K562 (cell line): ENCODE measurements around the gene KCNK6. TPM values are rescaled to one million over a fixed set of nuclear protein-coding genes. Genes with fewer than 3 reads are reported as not detected.

Experiments used
- BRF1 ChIP-seq: IDR thresholded peaks from 3 replicates; pipeline ENCODE4 v1.6.1; 2011; ENCODE audit warnings: borderline replicate concordance, mild to moderate bottlenecking; ENCODE audit not compliant: insufficient read length; ENCODE audit errors: extremely low read depth
- EZH2 ChIP-seq: IDR thresholded peaks from 2 replicates; pipeline ENCODE4 v1.6.1; 2012; ENCODE audit warnings: low read depth, mild to moderate bottlenecking, inconsistent platforms, low read length, borderline replicate concordance
- FOXA1 ChIP-seq: fragments of 450-650 bp; IDR thresholded peaks from 2 replicates; pipeline ENCODE4 v1.6.1; 2016; ENCODE audit warnings: mild to moderate bottlenecking, borderline replicate concordance
- FOXA3 ChIP-seq, 2 experiments: fragments of 450-650 bp in 1 of 2; sonication (generic) in 1 of 2; formaldehyde crosslinking; IDR thresholded peaks in 1 of 2; conservative IDR thresholded peaks in 1 of 2; 2 replicates each; pipeline versions ENCODE4 v1.4.0 to v1.8.0; 2020 to 2022; ENCODE audit warnings: mild to moderate bottlenecking in 2 of 2, missing genetic modification reagents in 1 of 2
- GABPA ChIP-seq: fragments of 200-800 bp; sonication (Bioruptor generic); conservative IDR thresholded peaks from 2 replicates; pipeline ENCODE4 v1.6.1; 2016; ENCODE audit warnings: low read depth, missing genetic modification characterization, missing compliant biosample characterization
- HLTF ChIP-seq: fragments of 450-650 bp; IDR thresholded peaks from 2 replicates; pipeline ENCODE4 v1.6.1; 2016
- ILK ChIP-seq: fragments of 450-650 bp; IDR thresholded peaks from 2 replicates; pipeline ENCODE4 v1.6.1; 2016; ENCODE audit warnings: missing genetic modification characterization, low read depth, mild to moderate bottlenecking, missing compliant biosample characterization, moderate library complexity, borderline replicate concordance
- JUN ChIP-seq, 2 experiments: sonication (generic) in 1 of 2; formaldehyde crosslinking in 1 of 2; IDR thresholded peaks; 2 replicates each; pipeline versions ENCODE4 v1.6.1 to v1.8.0; 2012 to 2022; ENCODE audit warnings: borderline replicate concordance in 2 of 2, mild to moderate bottlenecking in 2 of 2, improper control_type of control experiment in 1 of 2, low read depth in 1 of 2, low read length in 1 of 2, missing genetic modification reagents in 1 of 2
- KDM5B ChIP-seq: fragments of 200-600 bp; sonication (generic); IDR thresholded peaks from 2 replicates; pipeline ENCODE4 v1.6.1; 2012; ENCODE audit warnings: low read depth, mild to moderate bottlenecking, moderate library complexity, low read length, control low read depth, inconsistent platforms; ENCODE audit not compliant: insufficient replicate concordance
- PHF20 ChIP-seq: fragments of 450-650 bp; IDR thresholded peaks from 2 replicates; pipeline ENCODE4 v1.6.1; 2018; ENCODE audit not compliant: partially characterized antibody
- SETDB1 ChIP-seq: IDR thresholded peaks from one replicate; pipeline ENCODE4 v1.6.1; 2012; ENCODE audit warnings: low read length, control low read depth, inconsistent platforms
- SNIP1 ChIP-seq: fragments of 450-650 bp; IDR thresholded peaks from 2 replicates; pipeline ENCODE4 v1.7.1; 2017; ENCODE audit warnings: low read depth, mild to moderate bottlenecking
- TARDBP ChIP-seq: fragments of 450-650 bp; IDR thresholded peaks from 2 replicates; pipeline ENCODE4 v1.6.1; 2016
- ZFX ChIP-seq: sonication (generic); formaldehyde crosslinking; IDR thresholded peaks from 2 replicates; pipeline ENCODE4 v1.8.0; 2022; ENCODE audit warnings: mild to moderate bottlenecking, missing genetic modification reagents, moderate library complexity
- ZNF274 ChIP-seq: IDR thresholded peaks from 2 replicates; pipeline ENCODE4 v1.6.1; 2011; ENCODE audit warnings: low read depth, mild to moderate bottlenecking, low read length, moderate library complexity, borderline replicate concordance
- ZNF696 ChIP-seq: fragments of 250-450 bp; sonication (Bioruptor Pico); conservative IDR thresholded peaks from 2 replicates; pipeline ENCODE4 v1.4.0; 2020; ENCODE audit warnings: mild to moderate bottlenecking, moderate library complexity
- polyA plus RNA-seq, 8 experiments: library from polyadenylated mRNA; depleted of rRNA in 4 of 8; stranded (reverse) in 5 of 8; unstranded in 3 of 8; fragments of >200 nt; fragmentation: Nextera tagmentation in 2 of 8; fragmentation: Illumina TruSeq in 1 of 8; extraction: Ambion mirVana in 2 of 8; extraction: Trizol in 1 of 8; gene quantifications; 2 replicates each; pipeline versions ENCODE4 v1.2.1 to v1.2.3, GENCODE V29; 2011 to 2014; ENCODE audit warnings: inconsistent platforms in 1 of 8, missing spikeins in 1 of 8
- total RNA-seq, 7 experiments: library from RNA; depleted of rRNA in 6 of 7; stranded (reverse); fragments of >200 nt in 6 of 7; fragmentation: Illumina TruSeq in 2 of 7; extraction: Trizol in 2 of 7; gene quantifications; 2 replicates each; pipeline versions ENCODE4 v1.2.1 to v1.2.3, GENCODE V29; 2011 to 2021; ENCODE audit warnings: low replicate concordance in 1 of 7
- TF ChIP-seq, protein P1 (sequence below): fragments of 200-800 bp; sonication (Bioruptor generic); IDR thresholded peaks from 2 replicates; pipeline ENCODE4 v1.6.1; 2016; ENCODE audit warnings: missing genetic modification characterization, missing compliant biosample characterization
- TF ChIP-seq, protein P2 (sequence below): sonication (generic); formaldehyde crosslinking; IDR thresholded peaks from 2 replicates; pipeline ENCODE4 v1.8.1; 2023; ENCODE audit warnings: mild to moderate bottlenecking, missing genetic modification reagents
- TF ChIP-seq, protein P3 (sequence below): fragments of 250-450 bp; sonication (Bioruptor Pico); IDR thresholded peaks from 2 replicates; pipeline ENCODE4 v1.8.0; 2022; ENCODE audit warnings: inconsistent platforms

The KCNK6 gene
- total and polyA plus RNA-seq, 9 of the 15 experiments (the other 6 are each of a cell fraction or from before 2014, with no cell fraction given) = 0.05 to 0.42 (median 0.15) TPM

DNA sequence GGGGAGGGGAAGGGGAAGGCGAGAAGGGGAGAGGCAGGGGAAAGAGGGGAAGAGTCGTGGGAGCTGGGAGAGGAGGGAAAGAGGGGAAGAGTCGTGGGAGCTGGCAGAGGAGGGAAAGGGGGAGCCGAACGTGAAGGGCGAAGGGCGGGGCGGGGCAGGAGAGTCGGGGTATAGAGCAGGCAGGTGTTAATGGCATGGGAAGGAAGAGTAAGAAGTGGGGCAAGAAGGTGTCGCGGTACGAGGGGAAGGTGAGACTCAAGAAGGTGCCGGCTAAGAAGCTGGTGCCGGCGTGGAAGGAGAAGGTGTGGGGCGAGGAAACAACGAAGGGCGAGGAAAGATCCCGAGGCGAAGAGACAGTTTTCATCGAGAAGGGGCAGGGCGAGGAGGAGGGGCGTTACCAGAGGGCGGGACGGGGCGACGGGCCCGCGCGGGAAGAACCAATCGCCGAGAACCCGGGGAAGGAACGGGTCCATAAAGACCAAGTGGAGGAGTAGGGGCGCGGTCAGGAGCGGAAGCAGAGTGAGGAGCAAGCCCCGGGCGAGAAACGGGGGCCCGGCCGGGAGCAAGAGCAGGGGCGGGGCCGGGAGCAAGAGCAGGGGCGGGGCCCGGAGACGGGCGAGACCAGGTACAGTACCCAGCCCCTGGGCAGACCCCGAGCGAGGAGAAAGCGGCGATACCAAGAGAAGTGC, 16.4 kb downstream of the KCNK6 start (continued):
- TF ChIP-seq FOXA3 (CRISPR knock-in tag; conservative IDR thresholded peaks at IDR 0.05 in 1 of 2, IDR thresholded peaks at IDR 0.05 in 1 of 2) (no peak), GABPA (tag) (peak; percentile 52; the same call in 1 of the 2 replicates), SETDB1 (no peak), HLTF (peak; percentile 96), ZNF274 (no peak), ZFX (CRISPR knock-in tag) (no peak), BRF1 (no peak), EZH2 (no peak), ZNF696 (CRISPR knock-in tag) (no peak), SNIP1 (0 out of 2 replicates have a peak, but pooled peaks have one; percentile 29), TARDBP (no peak), PHF20 (peak; percentile 40), FOXA1 (no peak), JUN (IDR thresholded peaks at IDR 0.05; ENCODE audit: borderline replicate concordance, low read depth, low read length) (no peak), JUN (CRISPR knock-in tag; IDR thresholded peaks at IDR 0.05; ENCODE audit: borderline replicate concordance) (no peak), KDM5B (peak; percentile 54), ILK (tag) (no peak)
- TF ChIP-seq, protein P1, sequence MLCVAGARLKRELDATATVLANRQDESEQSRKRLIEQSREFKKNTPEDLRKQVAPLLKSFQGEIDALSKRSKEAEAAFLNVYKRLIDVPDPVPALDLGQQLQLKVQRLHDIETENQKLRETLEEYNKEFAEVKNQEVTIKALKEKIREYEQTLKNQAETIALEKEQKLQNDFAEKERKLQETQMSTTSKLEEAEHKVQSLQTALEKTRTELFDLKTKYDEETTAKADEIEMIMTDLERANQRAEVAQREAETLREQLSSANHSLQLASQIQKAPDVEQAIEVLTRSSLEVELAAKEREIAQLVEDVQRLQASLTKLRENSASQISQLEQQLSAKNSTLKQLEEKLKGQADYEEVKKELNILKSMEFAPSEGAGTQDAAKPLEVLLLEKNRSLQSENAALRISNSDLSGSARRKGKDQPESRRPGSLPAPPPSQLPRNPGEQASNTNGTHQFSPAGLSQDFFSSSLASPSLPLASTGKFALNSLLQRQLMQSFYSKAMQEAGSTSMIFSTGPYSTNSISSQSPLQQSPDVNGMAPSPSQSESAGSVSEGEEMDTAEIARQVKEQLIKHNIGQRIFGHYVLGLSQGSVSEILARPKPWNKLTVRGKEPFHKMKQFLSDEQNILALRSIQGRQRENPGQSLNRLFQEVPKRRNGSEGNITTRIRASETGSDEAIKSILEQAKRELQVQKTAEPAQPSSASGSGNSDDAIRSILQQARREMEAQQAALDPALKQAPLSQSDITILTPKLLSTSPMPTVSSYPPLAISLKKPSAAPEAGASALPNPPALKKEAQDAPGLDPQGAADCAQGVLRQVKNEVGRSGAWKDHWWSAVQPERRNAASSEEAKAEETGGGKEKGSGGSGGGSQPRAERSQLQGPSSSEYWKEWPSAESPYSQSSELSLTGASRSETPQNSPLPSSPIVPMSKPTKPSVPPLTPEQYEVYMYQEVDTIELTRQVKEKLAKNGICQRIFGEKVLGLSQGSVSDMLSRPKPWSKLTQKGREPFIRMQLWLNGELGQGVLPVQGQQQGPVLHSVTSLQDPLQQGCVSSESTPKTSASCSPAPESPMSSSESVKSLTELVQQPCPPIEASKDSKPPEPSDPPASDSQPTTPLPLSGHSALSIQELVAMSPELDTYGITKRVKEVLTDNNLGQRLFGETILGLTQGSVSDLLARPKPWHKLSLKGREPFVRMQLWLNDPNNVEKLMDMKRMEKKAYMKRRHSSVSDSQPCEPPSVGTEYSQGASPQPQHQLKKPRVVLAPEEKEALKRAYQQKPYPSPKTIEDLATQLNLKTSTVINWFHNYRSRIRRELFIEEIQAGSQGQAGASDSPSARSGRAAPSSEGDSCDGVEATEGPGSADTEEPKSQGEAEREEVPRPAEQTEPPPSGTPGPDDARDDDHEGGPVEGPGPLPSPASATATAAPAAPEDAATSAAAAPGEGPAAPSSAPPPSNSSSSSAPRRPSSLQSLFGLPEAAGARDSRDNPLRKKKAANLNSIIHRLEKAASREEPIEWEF (CRISPR knock-in tag) = no peak
- TF ChIP-seq, protein P2, sequence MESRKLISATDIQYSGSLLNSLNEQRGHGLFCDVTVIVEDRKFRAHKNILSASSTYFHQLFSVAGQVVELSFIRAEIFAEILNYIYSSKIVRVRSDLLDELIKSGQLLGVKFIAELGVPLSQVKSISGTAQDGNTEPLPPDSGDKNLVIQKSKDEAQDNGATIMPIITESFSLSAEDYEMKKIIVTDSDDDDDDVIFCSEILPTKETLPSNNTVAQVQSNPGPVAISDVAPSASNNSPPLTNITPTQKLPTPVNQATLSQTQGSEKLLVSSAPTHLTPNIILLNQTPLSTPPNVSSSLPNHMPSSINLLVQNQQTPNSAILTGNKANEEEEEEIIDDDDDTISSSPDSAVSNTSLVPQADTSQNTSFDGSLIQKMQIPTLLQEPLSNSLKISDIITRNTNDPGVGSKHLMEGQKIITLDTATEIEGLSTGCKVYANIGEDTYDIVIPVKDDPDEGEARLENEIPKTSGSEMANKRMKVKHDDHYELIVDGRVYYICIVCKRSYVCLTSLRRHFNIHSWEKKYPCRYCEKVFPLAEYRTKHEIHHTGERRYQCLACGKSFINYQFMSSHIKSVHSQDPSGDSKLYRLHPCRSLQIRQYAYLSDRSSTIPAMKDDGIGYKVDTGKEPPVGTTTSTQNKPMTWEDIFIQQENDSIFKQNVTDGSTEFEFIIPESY (CRISPR knock-in tag) = no peak
- TF ChIP-seq, protein P3, sequence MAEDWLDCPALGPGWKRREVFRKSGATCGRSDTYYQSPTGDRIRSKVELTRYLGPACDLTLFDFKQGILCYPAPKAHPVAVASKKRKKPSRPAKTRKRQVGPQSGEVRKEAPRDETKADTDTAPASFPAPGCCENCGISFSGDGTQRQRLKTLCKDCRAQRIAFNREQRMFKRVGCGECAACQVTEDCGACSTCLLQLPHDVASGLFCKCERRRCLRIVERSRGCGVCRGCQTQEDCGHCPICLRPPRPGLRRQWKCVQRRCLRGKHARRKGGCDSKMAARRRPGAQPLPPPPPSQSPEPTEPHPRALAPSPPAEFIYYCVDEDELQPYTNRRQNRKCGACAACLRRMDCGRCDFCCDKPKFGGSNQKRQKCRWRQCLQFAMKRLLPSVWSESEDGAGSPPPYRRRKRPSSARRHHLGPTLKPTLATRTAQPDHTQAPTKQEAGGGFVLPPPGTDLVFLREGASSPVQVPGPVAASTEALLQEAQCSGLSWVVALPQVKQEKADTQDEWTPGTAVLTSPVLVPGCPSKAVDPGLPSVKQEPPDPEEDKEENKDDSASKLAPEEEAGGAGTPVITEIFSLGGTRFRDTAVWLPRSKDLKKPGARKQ (CRISPR knock-in tag) = no peak
